NB4 (cell line): ENCODE results near the gene CXADR.

Source experiments
- POLR2A ChIP-seq: IDR thresholded peaks from 2 replicates; pipeline ENCODE4 v1.6.1; 2011; ENCODE audit warnings: mild to moderate bottlenecking; ENCODE audit not compliant: insufficient read length; ENCODE audit errors: extremely low read depth
- TF ChIP-seq, protein P1 (sequence below): IDR thresholded peaks from one replicate; pipeline ENCODE4 v1.5.1; 2012; ENCODE audit warnings: low read depth, low read length
- TF ChIP-seq, protein P2 (sequence below): IDR thresholded peaks from 2 replicates; pipeline ENCODE4 v1.6.1; 2011; ENCODE audit warnings: low read depth, low read length

DNA sequence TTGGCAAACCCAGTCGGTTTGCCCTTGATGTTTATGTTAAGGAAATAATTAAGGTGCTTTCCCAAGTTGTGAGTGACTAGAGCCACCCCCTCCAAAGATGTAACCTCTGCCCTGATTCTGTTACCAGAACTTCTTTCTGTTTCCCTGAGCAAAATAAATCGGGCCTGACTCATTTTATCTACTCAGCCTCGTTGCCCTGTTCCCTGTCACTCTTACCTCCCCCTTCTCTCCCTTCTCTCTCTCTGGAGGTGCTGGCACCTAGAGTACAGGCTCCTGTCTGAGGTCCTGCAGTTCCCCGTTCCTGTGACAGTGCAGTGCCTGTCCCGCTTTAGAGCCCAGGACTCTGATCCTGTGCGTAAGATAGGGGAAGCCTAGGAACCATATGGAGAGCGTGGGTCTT is 35.4 kb downstream of the CXADR start:
- TF ChIP-seq, protein P1, sequence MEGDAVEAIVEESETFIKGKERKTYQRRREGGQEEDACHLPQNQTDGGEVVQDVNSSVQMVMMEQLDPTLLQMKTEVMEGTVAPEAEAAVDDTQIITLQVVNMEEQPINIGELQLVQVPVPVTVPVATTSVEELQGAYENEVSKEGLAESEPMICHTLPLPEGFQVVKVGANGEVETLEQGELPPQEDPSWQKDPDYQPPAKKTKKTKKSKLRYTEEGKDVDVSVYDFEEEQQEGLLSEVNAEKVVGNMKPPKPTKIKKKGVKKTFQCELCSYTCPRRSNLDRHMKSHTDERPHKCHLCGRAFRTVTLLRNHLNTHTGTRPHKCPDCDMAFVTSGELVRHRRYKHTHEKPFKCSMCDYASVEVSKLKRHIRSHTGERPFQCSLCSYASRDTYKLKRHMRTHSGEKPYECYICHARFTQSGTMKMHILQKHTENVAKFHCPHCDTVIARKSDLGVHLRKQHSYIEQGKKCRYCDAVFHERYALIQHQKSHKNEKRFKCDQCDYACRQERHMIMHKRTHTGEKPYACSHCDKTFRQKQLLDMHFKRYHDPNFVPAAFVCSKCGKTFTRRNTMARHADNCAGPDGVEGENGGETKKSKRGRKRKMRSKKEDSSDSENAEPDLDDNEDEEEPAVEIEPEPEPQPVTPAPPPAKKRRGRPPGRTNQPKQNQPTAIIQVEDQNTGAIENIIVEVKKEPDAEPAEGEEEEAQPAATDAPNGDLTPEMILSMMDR, result no peak
- TF ChIP-seq, protein P2, sequence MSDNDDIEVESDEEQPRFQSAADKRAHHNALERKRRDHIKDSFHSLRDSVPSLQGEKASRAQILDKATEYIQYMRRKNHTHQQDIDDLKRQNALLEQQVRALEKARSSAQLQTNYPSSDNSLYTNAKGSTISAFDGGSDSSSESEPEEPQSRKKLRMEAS, result no peak
- TF ChIP-seq POLR2A, result no peak
